Kidney epithelial cell (primary cell): ENCODE measurements around the gene TPM1. TPM values are rescaled to one million over a fixed set of nuclear protein-coding genes. Genes with fewer than 3 reads are reported as not detected.

Source experiments
- DNase-seq: peaks from one replicate; pipeline ENCODE4 v3.0.0-alpha.2; 2010; ENCODE audit warnings: low read depth
- H3K27me3 ChIP-seq: 2 replicates; pipeline ENCODE4 v1.6.0; 2011; ENCODE audit warnings: low read length; ENCODE audit not compliant: control insufficient read depth, insufficient read depth
- H3K36me3 ChIP-seq: 2 replicates; pipeline ENCODE4 v1.5.1; 2011; ENCODE audit warnings: low read length; ENCODE audit not compliant: control insufficient read depth, insufficient read depth
- H3K4me3 ChIP-seq: 2 replicates; pipeline ENCODE4 v1.5.1; 2011; ENCODE audit warnings: low read depth, mild to moderate bottlenecking, control low read depth, low read length
- CTCF ChIP-seq: IDR thresholded peaks from 2 replicates; pipeline ENCODE4 v1.5.1; 2011; ENCODE audit warnings: mild to moderate bottlenecking, moderate library complexity, low read length, control low read depth, inconsistent platforms; ENCODE audit not compliant: insufficient read depth, poor library complexity, severe bottlenecking
- total RNA-seq: library from RNA; depleted of rRNA; stranded (reverse); fragments of >200 nt; gene quantifications from 2 replicates; pipeline ENCODE4 v1.2.3, GENCODE V29; 2015

The TPM1 gene
- total RNA-seq, 1 donor from 2014 or later = 847 TPM

- Histone ChIP-seq H3K27me3 (no peaks in the 10 kb centered on the region), H3K4me3 (no peak overlapping the region)
- DNase-seq = no peak
These were observed 46.9 kb downstream of the TPM1 start for GRCh38 chr15:63089260-63090043.

GRCh38 chr15:63090472-63090871 is 47.9 kb downstream of the TPM1 start:
- Histone ChIP-seq H3K4me3 (no peak overlapping the region), H3K27me3 (no peaks in the 10 kb centered on the region), H3K36me3 (no peaks in the 10 kb centered on the region)
- TF ChIP-seq CTCF = no peak
- no peak for DNase-seq

More at GRCh38 chr15:63089260-63090043, 46.9 kb downstream of the TPM1 start:
- H3K36me3 ChIP-seq = no peaks in the 10 kb centered on the region
- TF ChIP-seq CTCF = no peak

GRCh38 chr15:63090887-63091286 is 48.3 kb downstream of the TPM1 start:
- TF ChIP-seq CTCF = no peak
- Histone ChIP-seq H3K4me3 (no peak overlapping the region), H3K27me3 (no peaks in the 10 kb centered on the region), H3K36me3 (no peaks in the 10 kb centered on the region)
- no peak for DNase-seq

- no peak for TF ChIP-seq CTCF
These were observed 49.3 kb downstream of the TPM1 start for GRCh38 chr15:63091679-63092446.

GRCh38 chr15:63093486-63094205 is 51.1 kb downstream of the TPM1 start:
- Histone ChIP-seq H3K4me3 (no peak overlapping the region), H3K36me3 (no peaks in the 10 kb centered on the region), H3K27me3 (no peaks in the 10 kb centered on the region)
- TF ChIP-seq CTCF = peak; percentile 89
- no peak for DNase-seq

More at GRCh38 chr15:63091679-63092446, 49.3 kb downstream of the TPM1 start:
- Histone ChIP-seq H3K36me3 (no peaks in the 10 kb centered on the region), H3K4me3 (no peak overlapping the region), H3K27me3 (no peaks in the 10 kb centered on the region)
- DNase-seq = no peak
